CD4-positive, alpha-beta T cell treated with Interleukin-21 for 1 hour (primary cell): ENCODE measurements around the gene COL24A1.

Experiments used
- DNase-seq: peaks from one replicate; pipeline ENCODE4 v3.0.0-alpha.2; 2020

COL24A1 gene

DNA sequence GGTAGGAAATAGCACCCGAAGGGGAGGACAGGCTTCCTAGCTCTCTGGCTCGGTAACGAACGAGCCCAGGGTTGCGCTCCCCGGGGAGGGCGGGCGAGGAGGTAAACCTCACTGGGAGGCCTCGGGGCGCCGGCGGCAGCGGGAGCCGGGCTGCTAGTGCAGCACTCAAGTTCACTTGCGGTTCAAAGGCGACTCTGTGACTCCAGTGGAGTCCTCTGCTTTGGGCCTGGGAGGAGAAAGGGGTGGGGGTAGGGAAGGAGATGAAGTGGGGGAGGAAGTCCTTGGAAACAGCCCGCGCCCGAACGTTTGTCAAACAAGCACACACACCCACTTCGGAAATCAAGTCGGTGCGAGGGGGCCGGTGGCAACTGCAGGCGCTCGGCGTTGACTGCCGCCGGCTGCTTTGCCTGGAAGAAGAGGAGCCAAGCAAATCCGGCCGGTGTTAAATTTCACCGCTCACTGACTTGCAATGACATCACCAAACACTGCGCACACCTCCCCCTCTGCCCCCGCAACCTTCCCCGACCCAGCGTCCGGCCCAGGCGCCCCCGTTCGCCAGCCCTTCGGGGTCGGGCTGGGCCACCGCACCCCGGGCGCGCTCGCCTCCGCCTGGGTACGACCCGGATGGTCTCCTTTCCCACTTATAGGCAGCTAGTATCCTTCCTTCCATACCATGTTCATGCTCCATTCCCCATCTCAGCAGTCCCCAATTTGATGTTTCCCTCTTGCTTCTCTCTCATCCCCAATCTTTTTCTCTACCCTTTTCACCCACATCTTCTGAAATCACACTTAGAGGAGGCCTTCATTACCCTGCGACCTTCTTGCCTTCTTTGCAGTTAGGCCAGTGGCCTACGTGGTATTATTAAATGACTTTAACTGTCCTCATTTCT is at the start of gene COL24A1:
COL24A1 (minus strand) TSS at position 207 of the 890 bp plus-strand sequence. CDS start 376 bp downstream, outside the sequence.
- no peak for DNase-seq

DNA sequence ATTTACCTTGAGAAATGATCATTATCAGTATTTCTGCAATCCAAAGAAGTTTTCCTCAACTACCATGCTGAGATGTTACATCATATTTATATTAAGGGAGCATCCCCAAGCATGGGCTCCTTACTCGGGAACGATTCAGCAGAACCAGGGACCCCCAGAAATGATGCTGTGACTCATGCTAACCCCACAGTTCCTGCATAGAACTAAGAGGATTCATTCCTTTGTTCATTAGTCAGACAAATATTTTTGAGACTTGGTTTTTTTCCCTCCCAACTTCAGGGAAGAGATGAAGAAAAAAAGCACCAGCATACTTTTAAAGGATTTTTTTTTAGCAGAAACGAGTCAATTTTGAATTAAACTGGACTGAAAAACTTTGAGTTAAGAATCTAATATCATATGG is 49.2 kb upstream of the COL24A1 start:
- DNase-seq: no peak

DNA sequence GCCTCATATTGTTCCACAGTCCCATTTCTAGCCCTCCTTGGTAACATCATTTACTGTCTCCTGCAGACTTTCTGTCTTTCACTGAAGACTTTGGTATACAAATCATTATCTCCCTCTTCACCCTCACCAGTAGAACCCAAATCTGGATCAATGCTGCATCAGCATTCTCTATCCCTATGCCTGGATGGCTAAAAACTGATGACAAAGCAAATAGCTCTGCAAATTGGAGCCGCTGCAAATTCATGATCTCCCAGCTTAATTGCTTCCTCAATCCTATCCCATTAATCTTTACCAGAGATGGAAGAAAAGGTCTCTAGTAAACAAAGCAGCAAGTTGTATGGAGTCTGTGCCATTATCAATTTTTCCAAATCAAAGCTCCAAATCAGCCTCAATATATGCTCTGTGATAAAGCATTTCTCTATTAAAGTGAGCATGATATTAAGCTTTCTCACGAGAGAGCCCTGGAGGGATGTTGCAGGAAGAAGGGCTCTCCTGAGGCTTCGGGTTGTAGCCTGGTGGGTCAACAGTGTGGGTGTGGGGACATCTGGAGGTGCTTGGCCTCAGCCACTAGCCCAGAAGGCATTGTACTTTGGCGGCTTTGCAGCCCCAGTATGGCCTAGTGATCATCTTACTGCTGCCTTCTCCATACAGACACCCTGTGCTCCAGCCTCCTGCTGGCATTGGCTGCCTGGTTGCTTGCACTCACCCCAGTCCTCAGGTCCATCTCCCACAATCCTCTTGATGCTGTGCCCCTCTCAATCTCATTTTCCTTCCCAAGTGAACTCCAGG is 46.2 kb upstream of the COL24A1 start:
- DNase-seq: no peak

DNA sequence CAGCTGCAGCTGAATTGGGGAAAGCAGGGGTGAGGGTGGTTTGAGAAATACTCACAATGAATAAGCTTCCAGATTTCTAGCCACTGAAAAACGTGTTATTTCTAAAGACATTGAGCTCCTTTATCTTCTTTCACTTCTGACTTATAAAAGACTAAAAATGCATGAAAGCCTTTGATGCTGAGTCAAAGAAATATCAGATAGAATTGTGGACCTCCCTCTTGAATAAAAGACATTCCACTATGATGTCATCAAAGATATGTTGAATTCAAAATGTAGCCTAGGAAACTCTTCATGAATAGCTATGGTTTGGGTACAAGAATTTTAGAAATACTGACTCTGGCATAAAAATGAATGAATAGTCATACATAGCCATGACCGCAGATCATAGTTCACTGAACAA is 44.7 kb upstream of the COL24A1 start:
- DNase-seq: no peak

DNA sequence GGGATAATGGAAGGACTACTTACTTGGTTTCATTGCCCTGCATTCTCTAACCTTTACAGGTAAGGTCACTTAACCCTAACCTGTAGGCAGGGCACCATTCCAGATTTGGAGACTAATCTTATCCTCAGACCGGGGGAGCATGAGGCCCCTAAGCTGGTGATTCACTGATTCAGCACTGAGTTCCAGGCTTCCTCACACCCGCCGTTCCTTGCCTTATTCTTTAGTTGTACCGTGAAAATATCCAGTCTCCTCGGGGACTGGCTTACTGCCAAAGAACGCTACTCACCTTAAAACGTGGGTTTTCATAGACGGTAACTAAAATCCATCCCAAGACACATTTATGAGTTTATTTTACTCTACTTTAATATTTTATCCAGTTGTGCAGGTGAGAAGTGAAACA is 44.3 kb upstream of the COL24A1 start:
- no peak for DNase-seq

DNA sequence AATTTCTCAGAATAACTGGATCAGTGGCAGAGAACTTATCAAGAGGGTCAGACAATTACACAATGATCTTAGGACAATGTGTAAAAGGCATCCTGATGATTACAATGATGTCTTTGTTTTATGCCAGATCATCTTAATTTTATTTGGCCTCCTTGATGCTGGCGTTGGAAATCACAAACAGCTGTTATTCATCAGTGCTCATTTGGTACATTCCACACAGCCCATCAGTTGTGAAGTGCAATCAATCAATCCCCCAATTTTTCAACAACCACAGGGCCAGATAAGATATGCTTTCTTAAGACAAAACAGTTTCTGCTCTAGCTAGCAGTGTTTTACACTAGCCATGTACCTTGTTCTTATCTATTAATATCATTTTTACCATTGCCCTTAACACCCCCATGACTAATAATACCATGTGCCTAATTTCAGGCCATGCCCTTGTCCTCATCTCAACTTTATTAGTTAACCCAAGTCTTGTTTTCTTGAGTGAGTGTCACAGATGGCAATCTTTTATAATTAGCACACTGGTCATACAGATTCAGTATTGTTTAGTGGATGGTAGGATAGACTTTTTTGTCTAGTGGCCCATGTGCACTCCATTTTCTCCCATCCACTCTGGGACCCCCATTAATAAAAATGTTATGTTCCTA is 40.8 kb upstream of the COL24A1 start:
- DNase-seq: no peak

DNA sequence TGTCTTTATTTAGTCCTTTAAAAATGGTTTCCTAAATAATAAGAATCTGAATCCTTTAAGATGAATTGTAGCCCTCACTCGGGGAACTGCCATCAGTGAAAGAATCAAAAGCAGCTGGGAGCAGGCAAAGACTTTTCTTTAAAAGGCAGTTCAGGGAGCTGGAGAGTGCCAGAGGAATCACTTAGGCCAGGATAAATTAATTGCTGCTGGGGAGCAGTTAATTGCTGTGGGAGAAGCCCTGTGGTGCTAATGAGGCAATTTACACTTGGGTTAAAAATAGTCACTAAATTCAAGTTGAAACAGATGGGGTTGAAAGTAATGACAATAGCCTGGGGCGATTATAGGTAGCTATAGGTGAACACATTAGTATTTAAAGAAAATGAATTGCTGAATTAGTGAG is 38.7 kb upstream of the COL24A1 start:
- no peak for DNase-seq

DNA sequence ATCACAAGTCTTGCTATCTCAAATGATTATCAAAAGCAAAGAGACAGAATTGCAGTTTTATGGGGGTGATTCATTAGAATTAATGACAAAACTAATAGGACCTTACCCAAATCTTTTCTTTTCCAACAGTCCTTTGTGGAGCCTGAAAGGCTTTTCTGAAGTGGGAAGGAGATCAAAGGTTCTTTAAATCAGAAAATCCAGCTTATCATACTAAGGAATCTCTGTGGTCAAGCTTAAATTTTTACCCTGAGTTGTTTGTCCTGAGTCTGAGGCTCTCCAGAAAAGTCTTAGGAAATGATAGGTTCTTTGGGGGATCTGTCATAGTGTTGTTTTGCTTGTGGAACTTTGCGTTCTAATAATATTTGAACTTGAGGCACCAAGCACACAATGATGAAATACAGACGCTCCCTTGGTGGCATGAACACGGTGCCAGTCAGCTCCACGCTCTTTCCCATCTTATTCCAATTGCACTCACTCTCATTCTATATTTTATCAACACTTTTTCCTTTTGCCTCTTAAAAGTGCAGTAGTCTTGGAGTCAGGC is 38.0 kb upstream of the COL24A1 start:
- no peak for DNase-seq

DNA sequence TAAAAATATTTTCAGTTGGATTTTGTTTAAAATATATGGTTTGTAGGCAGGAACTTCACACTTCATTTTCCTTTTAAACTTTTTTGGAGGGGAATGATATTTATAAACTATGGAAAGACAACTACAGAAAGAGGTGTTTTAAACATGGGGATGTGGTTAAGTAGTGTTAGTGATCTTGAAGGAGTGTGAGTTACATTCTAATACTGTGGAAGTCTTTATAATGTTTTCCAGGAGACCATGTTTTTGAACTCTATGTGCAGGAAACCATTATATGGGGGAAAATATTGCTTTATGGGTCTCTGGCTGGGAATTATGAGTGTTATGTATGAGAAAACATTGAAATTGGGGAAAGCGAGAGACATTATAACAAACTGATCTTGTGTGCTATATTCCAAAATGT is 35.8 kb upstream of the COL24A1 start:
- DNase-seq: no peak

DNA sequence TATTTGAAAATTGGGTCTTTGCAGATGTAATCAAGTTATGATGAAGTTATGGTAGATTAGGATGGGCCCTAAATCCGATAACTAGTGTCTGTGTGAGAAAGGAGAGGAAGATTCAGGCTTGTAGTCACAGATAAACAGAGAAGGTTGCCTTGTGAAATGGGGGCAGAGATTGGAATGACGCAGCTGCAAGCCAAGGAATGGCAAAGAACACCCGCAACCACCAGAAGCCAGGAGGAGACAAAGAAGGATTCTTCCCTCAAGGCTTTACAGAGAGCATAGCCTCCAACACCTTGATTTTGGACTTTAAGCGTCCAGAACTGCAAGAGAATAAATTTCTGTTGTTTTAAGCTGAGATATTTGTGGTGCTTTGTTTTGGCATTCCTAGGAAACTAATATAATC is 35.4 kb upstream of the COL24A1 start:
- DNase-seq: no peak

DNA sequence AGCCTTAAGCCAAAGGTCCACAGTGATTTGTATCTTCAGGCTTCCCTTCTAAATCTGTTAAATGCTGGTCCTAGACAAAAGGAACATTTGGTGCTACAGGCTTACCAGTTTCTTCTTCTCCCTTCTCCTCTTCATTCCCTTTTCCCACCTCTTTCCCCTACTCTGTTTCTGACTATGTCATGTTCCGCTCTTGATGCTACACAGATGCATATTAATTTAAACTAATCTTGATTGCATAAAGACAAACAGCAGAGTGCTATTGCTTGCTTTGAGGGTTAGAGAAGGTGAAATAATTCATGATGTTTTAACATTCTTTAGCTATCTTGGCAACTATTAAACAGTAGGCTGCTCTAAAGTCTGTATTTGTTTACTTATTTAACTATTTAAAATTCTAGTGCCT is 34.3 kb upstream of the COL24A1 start:
- DNase-seq: no peak

DNA sequence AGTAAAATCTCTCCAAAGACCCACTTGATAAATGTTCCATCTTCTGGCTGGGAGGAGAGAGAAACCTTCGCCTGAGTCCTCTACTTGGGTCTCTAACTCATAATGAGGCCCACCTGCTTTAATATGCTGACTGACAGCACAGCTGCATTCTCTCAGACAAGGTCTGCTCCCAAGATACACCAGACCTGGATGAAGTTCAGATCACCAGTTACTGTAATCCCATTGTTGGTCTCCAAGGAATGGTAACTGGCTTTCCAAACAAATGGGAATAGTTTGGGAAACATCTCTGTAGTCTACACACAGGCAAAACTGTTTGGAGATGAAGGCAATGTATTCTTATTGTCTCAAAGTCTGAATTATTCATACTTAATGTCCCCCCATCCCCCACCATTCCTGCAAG is 27.9 kb upstream of the COL24A1 start:
- no peak for DNase-seq

DNA sequence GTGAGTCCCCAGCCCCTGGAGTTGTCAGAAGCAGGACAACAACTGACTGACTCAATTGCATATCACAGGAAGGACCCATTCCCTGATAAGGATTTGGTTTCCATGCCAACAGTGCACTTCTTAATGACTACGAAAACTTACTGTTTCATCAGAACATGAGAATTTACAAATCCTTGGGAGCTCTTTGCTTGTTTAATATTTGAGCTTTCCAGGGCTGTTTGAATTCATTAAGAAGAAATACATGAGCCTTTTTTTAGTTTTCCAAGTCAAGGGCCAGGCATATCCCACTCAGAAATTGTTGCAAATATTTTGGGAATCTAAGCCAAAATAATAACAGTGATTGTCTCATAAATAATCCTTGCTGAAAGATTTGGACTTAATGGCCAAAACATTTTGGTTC is 27.2 kb upstream of the COL24A1 start:
- no peak for DNase-seq

DNA sequence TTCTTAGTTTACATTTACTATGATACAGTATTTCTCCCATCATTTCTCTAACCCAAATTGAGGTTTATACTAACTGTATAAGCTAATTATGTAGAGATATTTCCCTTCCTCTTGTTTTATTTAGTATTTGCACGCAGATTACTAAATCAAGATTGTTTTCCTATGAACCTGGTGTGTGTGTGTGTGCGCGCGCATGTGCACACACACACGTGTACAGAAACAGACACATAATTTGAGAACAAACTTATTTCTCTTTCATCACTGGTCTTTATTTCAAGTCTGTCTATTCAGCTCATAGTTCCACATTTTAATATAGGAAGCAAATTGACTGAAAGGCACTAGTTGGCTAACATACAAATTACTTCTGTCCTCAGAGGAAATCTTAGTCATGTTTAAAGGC is 19.7 kb upstream of the COL24A1 start:
- DNase-seq: no peak

DNA sequence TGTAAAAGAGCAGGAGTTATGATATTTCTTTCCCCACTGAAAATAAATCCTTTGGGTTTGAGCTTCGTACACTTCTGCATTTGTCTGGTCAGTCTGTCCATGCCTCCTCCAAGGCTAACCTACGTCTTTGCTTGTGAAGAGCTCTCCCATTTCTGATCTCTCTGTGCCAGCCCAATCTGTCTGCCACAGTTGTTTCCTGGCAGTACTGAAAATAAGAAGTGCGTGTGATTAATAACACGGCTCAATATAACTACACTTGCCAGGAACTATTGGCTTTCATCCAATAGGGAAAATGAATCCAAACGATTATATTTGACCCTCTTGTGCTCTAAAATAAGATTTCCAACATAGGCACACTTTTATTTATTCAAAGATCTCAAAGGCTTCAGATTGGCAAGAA is 19.2 kb upstream of the COL24A1 start:
- DNase-seq: no peak

DNA sequence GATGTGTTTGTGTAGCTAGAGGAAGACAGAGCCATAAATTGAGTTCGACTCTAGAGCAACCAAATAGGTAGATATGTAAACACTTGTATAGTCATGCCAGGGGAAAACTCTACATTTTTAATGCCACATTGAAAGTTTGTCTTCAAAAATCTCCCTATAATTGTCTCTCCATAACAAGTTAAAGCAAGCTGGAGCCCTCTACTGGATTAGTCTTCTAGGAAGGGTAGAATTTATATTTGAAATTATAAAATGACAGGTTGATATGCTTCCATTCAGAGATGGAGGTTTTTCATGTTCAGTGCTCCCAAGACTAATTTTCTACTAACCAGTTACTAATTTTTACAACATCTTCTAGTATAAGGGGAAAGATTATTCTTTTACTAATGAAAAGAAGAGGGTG is 13.1 kb upstream of the COL24A1 start:
- no peak for DNase-seq

DNA sequence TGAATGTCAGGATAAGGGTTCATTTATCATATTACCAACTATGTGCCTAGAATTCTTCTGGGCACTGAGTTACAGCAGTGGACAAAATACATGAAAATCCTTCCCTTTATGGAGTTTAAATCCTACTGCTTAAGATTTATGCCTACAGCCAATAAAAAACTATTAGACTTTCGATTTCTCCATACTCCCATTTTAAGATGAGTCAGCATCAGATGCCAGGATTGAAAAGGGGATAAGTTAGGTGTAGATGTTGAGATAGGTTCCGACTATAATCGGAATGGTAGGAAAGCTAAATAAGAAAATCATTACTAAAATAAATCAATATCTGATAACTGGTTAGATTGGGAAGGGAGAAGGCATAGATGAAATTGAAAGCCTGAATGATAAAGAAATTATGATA is 3.2 kb upstream of the COL24A1 start:
- DNase-seq: no peak

DNA sequence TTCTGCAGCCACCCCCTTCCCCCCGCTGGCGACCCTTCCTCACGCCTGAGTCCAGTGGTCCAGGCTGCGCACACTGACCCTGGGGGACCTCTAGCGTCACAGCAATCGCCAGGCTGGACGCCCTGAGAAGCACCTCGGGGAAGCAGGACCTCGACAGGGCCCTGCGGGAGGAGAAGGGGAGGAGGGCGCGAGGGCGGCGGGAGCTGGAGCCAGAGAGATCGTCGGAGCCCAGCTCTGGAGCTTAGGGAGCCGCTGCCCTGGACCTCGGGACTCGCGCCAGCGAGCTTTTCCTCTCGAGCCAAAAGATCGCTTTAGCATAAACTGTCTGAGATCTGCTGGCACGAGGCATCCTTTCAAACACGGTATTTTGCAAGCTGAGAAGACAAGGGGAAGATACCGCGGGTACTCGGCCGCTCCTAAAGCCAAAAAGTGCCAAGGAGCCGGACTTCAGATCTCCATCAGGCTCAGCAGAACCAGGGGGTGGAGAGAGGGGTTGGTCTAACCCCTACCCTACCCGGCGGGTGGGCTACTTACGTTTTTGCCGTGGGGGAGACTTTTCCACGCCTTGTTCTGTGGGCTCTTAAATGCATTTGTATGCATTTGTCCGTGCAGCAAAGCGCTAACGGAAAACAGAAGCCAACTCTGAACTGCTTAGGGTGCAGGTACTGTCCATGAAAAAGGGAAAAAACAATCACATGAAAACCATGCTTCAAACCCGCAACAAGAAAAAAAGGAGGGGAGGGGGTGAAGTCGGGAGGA is 586 bp downstream of the COL24A1 start:
- DNase-seq: no peak

DNA sequence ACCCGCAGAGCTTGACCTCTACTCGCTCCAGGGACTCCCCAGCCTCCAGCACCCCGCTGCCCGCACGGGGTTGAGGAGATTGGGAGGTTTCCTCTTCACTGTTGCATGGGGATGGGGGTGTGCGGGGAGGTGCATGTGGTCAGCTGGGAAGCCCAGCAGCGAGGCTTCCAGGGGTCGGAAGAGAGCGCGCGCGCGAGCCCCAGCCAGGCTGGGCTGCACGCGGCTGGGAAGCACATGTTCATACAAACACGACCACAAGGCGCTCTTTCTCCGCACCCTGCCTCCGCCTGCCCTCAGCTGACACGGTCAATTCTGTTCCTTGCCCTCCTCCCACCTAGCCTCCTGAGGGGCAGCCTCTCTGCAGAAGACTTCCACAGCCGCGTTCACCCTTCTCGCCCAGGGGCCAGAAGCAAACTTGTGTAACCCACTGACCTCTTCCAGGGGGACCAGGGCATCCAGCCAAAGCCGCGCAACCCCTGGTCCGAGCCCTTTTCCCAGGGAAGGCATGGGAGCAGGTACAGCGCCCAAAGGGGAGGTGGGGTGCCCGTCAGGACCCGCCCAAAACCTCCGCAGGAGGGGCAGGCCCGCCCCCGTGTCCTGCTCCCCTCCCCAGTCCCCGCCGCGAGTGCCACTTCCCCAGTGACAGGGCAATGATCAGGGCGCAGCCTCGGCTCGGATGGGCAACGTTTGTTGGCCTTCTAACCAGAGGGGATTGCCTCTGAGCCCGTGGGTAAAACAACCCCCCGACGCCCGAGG is 1.3 kb downstream of the COL24A1 start:
- no peak for DNase-seq

DNA sequence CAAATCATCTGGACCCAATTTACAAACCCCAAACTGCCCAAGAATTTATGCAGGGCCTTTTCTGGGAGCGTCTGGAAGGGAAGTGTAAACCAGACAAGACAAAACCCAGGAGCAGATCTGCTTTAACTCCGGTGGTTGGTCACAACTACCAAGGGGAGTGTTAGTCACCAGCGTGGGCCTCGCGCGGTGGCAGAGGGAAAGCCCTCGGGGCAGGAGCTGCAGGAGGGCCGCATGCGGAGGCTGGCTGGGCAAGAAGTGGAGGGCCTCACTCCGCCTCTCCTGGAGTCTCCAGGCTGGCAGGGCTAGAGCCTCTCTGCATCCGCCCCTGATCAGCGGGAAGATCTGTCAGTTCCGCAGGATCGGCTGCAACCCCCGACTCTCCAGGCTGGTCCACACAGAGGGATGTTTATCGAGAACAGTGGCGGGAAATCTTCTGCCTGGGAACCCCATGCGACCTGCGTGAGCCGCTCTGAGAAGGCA is 2.0 kb downstream of the COL24A1 start:
- no peak for DNase-seq

DNA sequence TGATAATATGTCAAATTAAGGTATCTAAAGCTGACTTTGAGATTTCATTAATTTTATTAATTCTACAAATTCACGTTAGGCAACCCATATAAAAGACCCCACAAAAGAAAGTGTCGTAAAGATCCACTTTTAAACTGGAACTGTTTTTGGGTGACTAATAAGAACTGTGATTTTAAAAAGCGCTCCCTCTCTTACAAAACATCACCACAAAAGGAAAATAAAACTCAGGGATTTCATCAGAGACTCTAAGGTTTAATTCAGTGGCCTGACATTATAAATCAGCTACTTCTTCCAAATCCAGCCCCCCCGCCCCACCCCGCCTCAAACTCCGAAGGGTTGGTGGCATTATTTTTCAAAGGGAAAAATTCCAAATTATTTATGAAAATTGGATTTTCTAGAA is 2.7 kb downstream of the COL24A1 start:
- no peak for DNase-seq

DNA sequence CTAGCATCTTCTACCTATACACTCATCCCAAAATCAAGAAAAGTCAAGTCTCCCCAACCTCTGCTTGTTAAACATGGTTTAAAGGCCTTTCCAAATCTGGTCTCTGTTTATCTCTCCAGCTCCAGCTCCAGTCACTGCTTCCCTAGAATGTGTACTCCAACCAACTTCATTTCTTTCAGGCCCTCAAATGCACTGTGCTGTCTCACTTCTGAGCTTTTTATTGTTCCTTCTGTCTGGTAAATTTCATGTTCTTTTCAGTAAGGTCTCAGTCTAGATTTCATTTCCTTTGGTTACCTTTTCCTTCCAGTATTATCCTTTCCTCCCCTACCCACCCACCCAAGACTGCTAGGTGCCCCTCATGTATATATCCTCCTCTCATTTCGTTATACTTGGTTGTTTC is 3.7 kb downstream of the COL24A1 start:
- no peak for DNase-seq
